Measurements from ENCODE around the gene LGALS14.
"Not testable (repeated sequence)": the region's sequence is repeated elsewhere in the genome, so short reads cannot be mapped to it uniquely, and the experiment has no call there.

- not testable (repeated sequence) for TF ChIP-seq CTCF, POLR2A (IDR thresholded peaks at IDR 0.05)
These were observed 30.4 kb upstream of the LGALS14 start for GRCh38 chr19:39673862-39674261.

All from Peyer's patch (tissue), 4 donors.